Cardiac septum (tissue), 1 donor: ENCODE data around the gene MS4A7. TPM values are rescaled to one million over a fixed set of nuclear protein-coding genes. Genes with fewer than 3 reads are reported as not detected.

Experiments used
- DNase-seq: peaks from one replicate; pipeline ENCODE4 v3.0.0-alpha.2; 2020; ENCODE audit warnings: low spot score
- intact Hi-C: fragments of 100-400 bp; cut with DNase I; formaldehyde crosslinking; loops from one replicate; pipeline ENCODE4 v1.14.0; 2022
- total RNA-seq: library from RNA; stranded (reverse); fragmentation: NEBNext Ultra II Directional; extraction: Animal tissue kit (Norgen Biotek cat#: 25700); gene quantifications from one replicate; pipeline ENCODE4 v1.2.1, GENCODE V29; 2021
- donor health status: DM: no; HTN: no; CAD: no.

MS4A7 gene
- total RNA-seq, 1 donor from 2014 or later: 8.2 TPM

DNA sequence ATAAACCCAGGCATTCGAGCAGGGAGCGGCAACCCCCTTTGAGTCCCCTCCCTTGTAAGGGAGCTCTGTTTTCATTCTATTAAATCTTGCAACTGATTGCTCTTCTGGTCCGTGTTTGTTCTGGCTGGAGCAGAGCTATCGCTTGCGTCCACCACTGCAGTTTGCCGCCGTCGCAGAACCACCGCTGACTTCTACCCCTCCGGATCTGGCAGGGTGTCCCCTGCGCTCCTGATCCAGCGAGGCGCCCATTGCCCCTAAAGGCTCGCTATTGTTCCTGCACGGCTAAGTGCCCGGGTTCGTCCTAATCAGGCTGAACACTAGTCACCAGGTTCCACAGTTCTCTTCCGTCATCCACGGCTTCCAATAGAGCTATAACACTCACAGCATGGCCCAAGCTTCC is 10.4 kb upstream of the MS4A7 start:
- intact Hi-C loops: no loop called here
- DNase-seq: no peak

DNA sequence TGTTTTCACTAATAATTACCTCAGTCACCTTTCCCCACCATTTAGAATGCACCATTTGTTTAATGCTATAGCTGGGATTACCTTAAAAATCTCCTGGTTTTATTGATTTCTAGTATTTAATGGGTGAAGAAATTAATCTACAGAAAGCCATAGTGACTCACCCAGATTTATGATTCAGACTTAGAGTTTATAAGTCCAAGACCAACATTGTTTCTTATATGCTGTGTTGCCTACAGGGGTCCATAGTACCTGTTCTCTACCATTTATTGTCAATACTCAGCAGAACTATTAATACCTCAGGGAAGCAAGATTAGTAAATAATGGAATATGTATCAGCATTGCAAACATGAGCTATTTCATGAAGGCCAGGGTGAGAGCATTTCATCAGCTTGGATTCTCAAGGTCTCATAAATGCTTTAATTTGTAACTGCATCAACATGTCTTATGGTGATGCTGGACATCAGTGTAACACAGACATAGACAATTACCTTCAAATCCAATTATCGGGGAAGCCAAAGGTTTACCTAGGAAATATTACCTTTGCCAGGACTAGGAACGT is 8.0 kb upstream of the MS4A7 start:
- intact Hi-C loops: no loop called here
- no peak for DNase-seq

DNA sequence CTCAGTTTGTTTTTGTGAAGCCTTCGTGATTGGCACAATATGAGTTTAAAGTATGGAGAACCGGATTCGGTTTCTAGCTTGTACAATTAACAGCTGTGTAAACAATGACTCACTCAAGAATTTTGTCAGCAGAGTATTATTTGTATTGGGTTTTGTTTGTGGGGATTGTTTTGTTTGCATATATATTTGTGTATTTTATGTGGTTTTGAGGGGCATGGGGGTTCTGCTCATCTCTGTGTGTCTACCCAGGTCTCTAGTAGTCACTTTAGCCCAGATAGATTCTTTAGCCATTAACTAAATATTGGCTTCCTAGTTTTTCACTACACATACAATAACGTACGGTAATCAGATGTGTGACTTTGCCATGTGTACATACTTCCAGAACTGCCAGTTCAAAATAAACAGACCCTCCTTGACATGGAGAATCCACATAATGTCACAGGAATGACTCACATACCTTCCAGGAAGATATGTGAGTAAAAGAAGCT is 7.5 kb upstream of the MS4A7 start:
- DNase-seq: no peak
- intact Hi-C loops: no loop called here

DNA sequence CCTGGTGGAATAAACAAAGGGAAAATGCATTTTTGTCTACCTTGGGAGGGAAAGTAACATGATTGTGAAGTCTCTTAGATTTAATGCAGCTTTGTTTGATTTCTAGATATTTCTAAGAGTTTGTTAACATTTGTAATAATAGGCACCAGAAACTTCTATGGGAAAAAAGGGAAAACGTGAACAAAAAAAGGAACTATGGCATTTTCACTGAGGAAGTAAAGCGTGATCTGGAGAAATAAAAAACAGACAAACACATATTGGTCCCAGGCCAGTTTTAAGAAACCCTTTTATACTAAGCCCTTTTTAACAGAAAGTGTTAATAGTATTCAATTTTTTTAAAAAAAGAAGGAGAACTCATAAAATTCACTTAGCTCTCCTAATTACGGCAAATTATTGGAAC is 6.9 kb upstream of the MS4A7 start:
- intact Hi-C loops: no loop called here

DNA sequence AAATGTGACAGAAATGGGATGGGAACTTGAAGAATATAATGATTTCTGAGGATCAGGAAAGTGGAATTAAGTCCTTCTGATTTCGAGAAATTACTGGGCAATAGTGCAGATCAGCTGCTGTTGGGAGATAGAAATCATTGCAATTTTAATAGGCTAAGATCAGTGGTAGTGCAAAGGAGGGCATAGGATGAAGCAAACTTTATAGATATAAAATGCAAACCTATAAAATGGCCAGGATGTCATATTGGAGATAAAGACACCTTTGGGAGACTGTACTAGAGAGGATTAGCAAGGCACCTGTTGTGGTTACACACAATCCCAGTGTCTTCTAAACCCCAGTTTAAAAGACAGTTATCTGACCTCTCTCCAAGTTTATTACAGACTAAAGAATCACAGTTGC is 6.5 kb upstream of the MS4A7 start:
- no peak for DNase-seq
- intact Hi-C loops: no loop called here

More for the DNA sequence above, 6.9 kb upstream of the MS4A7 start:
- DNase-seq: no peak

DNA sequence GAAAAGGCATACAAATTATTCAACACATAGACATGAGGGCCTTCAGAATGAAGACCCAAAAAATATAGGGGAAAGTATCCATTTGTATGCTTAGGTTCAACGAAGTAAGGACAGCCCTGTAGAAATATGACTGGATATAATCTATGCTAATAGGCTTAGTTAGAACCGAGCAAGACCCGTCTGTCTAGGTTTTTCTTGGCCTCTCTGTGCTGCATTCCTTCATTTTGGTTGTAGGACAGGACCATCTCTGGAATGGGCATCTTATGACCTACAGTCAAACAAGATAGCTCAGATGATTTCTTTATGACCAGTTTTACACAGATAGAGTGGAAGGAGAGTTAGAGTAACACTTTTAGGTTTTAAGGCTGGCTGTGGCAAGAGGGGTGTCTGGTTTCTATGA is 5.6 kb upstream of the MS4A7 start:
- no peak for DNase-seq
- intact Hi-C loops: no loop called here

DNA sequence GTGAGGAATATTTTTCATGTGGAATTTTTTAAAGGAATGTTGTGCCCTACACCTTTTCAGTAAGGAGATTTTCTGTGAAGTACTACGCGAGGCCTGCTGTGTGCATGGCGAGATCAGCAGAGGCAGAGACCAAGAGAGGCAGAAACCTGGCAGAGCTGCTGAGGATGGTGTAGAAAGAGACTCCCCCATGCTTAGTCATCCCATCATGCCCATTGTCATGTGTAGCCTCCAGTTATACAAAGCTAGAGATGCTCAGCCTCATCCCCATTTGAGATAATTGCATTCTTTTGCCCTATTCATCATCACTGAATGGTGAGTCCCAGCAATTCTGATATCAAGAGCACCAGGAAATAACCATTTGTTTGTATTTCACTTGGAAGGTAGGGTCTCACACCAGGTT is 3.0 kb upstream of the MS4A7 start:
- intact Hi-C loops: no loop called here
- DNase-seq: no peak

DNA sequence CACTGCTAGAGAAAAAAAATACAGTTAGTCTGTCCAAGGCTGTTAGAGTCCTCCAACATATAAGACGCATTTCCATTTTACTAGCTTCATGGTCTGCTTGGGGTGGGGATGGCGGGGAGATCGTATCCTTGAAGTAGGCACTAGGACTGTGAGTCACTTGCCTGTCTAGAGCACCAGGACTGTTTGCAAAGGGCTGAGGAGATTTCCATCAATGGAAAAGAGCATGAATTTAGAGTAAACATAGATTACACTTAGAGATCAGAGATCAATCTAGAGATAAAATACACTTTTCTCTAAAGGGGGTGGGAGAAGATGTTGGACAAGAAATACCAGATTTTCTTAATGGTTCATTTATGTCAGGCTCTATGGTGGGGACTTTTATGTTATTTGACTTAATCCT is 1.7 kb upstream of the MS4A7 start:
- no peak for DNase-seq
- intact Hi-C loops: no loop called here

DNA sequence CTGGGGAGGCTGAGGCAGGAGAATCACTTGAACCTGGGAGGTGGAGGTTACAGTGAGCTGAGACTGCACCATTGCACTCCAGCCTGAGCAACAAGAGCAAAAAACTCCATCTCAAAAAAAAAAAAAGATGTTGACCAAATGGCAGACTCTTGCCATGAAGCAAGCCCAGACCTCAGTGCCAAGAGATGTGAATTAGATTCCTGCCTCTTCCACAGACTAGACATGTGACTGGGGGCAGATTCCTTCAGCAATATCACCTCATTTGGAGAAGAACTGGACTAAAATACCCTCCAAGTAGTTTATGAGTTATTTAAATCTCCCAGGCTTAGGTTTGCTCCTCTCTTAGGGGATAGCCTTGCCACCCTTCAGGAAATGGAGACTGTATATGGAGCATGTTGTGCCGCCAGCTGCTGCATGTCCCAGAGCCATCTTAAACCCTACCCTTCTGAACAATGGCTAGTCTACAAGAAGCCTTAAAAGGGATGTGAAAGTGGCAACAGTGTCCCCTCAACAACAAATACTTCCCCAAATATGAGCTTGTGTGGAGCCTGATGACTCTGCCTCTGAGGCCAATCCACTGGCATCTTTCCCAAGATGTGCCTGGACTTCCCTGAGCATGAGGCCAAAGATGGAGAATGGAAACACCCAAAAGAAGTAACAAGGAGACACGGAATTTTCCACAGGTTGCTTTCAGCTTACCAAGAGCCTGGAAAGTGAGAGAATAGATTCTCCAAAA is 763 bp upstream of the MS4A7 start:
- no peak for DNase-seq
- intact Hi-C loops: no loop called here

DNA sequence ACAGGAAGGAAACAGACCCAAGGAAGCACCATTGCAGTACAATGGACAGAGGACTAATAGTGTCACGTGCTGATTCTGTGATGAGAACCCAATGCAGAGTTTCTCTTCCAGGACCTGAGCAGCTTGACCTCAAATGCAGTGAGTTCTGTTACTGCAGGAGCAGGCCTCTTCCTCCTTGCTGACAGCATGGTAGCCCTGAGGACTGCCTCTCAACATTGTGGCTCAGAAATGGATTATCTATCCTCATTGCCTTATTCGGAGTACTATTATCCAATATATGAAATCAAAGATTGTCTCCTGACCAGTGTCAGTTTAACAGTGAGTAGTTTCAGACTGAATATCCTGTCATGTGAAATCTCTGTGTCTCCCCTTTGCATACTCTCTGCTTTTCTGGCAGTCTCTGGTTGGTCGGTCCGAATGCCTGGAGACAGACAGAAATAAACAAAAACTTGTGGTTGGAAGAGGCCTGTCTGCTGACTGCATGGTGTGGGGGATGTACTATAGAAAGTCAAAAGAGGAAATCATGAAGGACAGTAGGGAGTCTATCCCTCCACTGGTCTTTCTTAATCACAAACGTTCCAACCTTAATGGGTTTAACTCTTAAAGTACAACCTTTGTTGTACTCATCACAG is 11.1 kb downstream of the MS4A7 start:
- no peak for DNase-seq
- intact Hi-C loops: no loop called here

DNA sequence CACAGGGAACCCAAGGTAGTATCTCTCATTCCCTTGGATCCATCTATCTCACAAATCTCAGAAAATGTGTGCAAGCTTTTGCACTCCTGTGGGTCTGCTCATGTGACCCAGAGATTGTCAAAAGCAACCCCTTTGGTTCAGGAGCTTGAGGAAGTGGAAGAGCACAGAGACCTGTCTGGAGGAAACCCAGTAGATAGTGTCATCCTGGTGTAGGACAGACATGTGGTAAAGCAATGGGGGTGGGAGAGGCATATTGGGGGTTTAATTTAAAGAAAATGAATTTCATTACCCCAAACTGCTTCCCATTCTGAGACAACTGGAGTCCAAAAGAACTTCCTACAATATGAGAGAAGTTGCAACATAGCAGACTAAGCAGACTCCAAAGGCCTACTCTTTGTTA is 12.1 kb downstream of the MS4A7 start:
- intact Hi-C loops: no loop called here

DNA sequence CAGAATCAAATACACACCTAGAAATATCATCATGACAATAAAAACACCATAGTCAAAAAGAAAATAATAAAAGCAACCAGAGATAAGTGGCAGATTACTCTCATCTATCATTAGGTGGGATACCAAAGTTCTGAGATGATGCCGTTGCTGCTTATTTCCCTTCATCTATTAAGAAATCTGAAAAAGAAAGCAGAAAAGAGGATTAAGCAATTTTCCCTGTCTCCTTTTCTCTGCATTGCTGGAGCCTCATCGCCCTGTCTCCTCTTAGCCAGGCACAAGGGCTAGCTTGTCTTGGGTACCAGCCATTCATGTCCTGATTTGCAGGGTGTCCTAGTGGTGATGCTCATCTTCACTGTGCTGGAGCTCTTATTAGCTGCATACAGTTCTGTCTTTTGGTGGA is 14.0 kb downstream of the MS4A7 start:
- intact Hi-C loops: no loop called here
- no peak for DNase-seq

More for the DNA sequence above, 12.1 kb downstream of the MS4A7 start:
- DNase-seq: no peak

DNA sequence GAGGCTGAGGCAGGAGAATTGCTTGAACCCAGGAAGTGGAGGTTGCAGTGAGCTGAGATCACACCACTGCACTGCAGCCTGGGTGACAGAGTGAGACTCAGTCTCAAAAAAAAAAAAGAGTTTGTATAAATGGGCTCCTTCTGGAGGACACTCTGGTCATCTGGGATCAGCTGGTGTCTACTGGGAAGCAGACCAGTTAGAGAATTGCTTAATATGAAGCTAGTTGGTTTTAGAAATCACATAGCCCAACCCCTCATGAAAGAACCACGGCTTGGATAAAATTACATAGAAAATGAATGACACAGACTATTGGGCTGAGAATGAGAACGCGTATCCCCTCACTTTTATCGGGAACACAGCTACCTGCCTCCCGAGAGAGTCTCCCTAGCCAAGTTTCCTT is 14.7 kb downstream of the MS4A7 start:
- DNase-seq: no peak
- intact Hi-C loops: no loop called here

DNA sequence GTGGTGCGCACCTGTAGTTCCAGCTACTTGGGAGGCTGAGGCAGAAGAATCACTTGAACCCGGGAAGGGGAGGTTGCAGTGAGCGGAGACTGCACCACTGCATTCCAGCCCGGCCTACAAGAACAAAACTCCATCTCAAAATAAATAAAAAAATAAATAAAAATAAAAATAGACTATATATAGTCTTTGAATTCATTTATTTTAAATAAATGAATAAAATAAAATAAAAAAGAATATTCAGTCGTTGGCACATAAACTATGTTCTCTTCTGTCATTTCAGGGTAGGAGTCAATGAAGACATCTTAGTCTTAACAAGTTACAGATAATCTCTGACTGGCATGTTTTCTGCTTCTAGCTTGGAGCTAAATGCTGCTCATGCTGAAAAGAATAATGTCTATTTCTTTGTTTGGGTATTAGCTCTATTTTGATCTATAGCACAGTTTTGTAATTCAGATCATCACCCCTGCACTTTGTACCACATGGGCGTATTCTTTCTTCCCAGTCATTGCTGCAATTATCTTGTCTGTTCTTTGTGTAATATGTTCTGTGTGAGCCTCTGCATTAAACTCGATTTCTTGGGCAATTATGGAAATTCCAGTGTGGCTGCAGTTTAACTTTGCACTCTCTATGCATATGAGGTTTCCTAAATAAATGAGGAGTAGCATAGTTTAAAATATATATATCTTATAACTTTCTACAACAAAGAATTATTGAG is 16.5 kb downstream of the MS4A7 start:
- intact Hi-C loops: no loop called here
- DNase-seq: no peak

DNA sequence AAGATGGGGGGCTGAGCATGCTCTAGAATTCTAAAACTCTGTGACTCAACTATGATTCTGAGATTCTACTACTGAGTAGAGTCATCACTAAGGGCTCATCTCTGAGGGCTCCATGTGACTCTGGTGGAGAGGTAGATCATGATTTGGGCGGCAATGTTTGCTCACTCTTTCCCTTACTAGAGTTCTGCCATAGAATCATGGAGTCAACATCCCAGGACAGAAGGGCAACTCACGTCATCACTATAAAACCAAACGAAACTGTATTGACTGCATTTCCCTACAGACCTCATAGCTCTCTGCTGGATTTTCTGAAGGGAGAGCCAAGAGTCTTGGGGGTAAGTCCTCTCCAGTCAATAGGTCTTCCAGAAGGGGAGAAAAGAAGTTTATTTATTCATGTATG is 18.1 kb downstream of the MS4A7 start, which contains the start of gene MS4A14:
Gene MS4A14, plus strand, starts transcription at position 78 of the 400 bp plus-strand sequence. Its CDS starts 120 bp downstream, at position 198.
- intact Hi-C loops: no loop called here
- DNase-seq: no peak

DNA sequence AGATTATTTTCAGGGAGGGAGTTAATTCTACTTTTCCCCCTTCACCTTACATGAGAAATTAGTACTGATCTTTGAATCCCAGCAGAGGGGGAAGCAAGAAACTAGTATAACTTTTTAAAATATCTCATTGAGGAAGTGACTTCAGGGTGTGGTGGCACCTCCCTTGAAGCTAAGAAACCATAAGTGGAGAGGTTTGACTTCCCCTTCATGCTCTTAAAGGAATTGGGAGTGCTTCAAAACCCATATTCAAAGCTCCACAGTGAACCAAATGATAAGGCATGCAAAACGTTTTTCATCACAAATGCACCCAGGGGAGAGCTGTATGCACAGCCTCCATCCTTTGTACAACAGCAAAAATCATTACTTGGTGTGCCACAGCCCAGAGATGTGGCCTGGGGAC is 18.5 kb downstream of the MS4A7 start:
- intact Hi-C loops: no loop called here

DNA sequence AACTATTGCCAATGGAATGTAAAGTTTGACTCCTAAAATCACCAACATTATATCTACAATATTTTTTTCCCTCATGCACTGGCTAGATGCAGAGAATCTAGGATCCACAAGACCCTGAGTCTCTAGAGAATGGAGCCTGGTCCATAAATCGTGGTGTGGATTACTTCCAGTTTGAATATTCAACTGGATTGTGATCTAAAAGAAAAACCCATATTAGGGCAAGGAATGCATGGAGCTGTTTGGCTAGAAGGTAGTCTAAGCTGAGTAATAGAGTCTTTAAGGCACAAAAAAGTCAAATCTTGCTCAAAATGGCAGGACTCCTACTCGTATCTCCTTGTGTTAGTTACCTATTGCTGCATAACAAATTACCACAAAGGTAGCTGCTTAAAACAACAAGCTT is 41.7 kb downstream of the MS4A7 start:
- intact Hi-C loops: no loop called here
- DNase-seq: no peak

More for the DNA sequence above, 18.5 kb downstream of the MS4A7 start:
- no peak for DNase-seq

DNA sequence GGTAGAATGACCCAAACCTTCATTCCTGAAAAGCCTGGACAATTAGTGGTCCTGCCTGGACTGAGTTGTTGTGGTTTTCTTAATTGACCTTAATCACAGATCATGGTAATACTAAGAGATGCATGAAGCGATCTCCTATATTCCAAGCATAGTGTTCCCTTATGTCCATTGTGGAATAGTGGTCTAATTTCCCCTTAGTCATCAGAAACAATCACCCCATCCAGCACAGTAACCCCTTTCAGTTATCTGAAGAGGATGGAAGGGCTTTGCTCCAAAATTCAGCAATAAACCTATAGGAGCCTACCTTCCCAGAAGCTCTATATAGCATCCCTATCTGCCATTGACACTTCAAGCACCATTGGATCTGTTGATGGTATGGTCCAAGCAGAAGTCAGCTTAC is 44.3 kb downstream of the MS4A7 start:
- intact Hi-C loops: no loop called here
- no peak for DNase-seq

DNA sequence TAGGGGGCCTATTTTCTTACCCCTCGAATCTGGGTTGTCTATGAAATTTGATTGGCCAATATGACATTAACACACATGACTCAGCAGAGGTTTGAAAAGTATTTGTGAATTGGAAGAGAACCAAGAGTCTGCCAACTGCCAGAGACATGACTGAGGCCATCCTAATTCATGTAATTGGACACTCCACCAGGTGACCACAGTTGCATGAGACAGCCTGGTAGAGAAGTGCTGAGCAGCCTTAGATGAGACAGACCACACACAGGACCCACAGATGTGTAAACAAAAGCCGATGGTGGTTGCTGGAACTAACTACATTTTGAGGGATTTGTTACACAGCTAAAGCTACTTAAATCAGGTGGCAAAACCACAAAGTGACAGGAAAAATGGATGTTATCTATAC is 50.2 kb downstream of the MS4A7 start:
- intact Hi-C loops: no loop called here
- DNase-seq: no peak

DNA sequence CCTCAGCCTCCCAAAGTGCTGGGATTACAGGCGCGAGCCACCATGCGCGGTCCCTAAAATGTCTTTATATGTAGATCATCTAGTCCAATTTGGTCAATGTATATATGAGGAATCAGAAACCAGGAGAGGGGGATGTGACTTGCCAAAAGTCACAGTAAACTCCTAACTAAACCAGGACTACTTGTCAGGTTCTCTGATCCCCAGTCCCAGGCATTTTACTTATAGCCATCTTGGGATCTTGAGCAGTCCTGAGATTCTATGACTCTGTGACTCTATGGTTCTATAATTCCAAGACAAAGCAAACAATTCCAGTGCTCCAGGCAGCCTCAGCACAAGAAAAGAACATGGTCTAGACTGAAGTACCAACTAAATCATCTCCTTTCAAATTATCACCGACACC is 50.9 kb downstream of the MS4A7 start, which contains the start of gene MS4A5:
Gene MS4A5, plus strand, starts transcription at position 301 of the 400 bp plus-strand sequence. CDS start 103 bp downstream, outside the sequence.
- no peak for DNase-seq
- intact Hi-C loops: no loop called here
